Activated naive CD8-positive, alpha-beta T cell treated with anti-CD3 and anti-CD28 coated beads, Interleukin-2, amount 50 U/mL, for 24 hours (primary cell): Measurements from ENCODE around the gene PSTPIP2.
"Not testable (repeated sequence)": the region's sequence is repeated elsewhere in the genome, so short reads cannot be mapped to it uniquely, and the experiment has no call there.

Experiments
- ATAC-seq: fragments of 150-1000 bp; cut with Tn5 transposase; one replicate; pipeline ENCODE4 v1.10.0; 2021
- DNase-seq: peaks from one replicate; pipeline ENCODE4 v3.0.0; 2021
- H3K27ac Mint-ChIP-seq: one replicate; pipeline ENCODE4 v1.8.0; 2021; ENCODE audit warnings: mild to moderate bottlenecking, mixed read lengths
- H3K27me3 Mint-ChIP-seq: one replicate; pipeline ENCODE4 v1.8.0; 2021; ENCODE audit warnings: mixed read lengths
- H3K36me3 Mint-ChIP-seq: one replicate; pipeline ENCODE4 v1.8.0; 2021; ENCODE audit warnings: low read depth, mixed read lengths
- H3K4me1 Mint-ChIP-seq: one replicate; pipeline ENCODE4 v1.8.0; 2021; ENCODE audit warnings: mixed read lengths
- H3K4me3 Mint-ChIP-seq: one replicate; pipeline ENCODE4 v1.8.0; 2021; ENCODE audit warnings: mild to moderate bottlenecking, moderate library complexity, mixed read lengths
- H3K9me3 Mint-ChIP-seq: one replicate; pipeline ENCODE4 v1.8.0; 2021; ENCODE audit warnings: mixed read lengths

The PSTPIP2 gene

DNA sequence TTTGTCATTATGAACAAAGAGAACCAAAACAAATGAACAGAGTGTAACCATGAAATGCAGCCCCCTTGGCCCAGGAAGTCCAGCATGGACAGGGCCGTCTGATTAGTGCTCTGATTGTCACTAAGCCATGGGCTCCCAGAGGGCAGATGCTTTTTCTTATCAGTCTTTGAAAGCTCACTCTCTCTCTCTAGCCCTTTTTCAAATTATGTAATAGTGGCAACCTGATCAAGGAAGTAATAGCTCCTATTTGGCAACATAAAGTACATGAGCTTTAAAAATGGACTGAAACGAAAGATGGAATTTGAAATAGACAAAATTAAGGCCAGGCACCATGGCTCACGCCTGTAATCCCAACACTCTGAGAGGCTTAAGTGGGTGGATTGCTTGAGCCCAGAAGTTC, 72.5 kb downstream of the PSTPIP2 start:
- Mint-ChIP-seq H3K27me3 (no peaks in the 10 kb centered on the region), H3K27ac (peak overlapping the region; percentile 22), H3K36me3 (peaks cover 28% of the 10 kb centered on the region), H3K9me3 (peaks cover 12% of the 10 kb centered on the region), H3K4me1 (peaks cover 55% of the 10 kb centered on the region), H3K4me3 (no peak overlapping the region)
- ATAC-seq (no peak), DNase-seq (no peak)

DNA sequence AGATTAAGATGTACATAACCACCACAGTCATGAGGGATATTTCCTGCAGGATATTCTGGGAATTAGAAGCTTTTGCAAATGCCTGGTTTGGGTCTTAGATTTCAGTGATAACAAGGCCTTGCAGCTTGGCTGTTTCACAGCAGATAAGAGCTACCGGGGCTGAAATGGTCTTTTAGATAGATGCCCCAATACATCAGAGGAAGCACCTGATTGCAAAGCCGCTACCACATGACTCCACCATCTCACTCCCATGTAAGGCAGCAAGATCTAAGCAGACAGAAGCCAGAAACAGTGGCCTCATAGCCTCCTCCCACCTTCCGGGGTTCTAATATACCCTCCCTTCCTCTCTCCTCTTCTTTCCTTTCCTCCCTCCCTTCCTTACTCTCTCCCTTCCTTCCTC, 73.8 kb downstream of the PSTPIP2 start:
- H3K4me1 Mint-ChIP-seq = peaks cover 55% of the 10 kb centered on the region
- H3K9me3 Mint-ChIP-seq = peaks cover 12% of the 10 kb centered on the region
- no peaks in the 10 kb centered on the region for H3K27me3 Mint-ChIP-seq
- peak overlapping the region; percentile 86 for H3K27ac Mint-ChIP-seq
- H3K4me3 Mint-ChIP-seq = peak overlapping the region; percentile 67
- DNase-seq (peak; percentile 12), ATAC-seq (peak; percentile 34)
- peaks cover 28% of the 10 kb centered on the region for H3K36me3 Mint-ChIP-seq

DNA sequence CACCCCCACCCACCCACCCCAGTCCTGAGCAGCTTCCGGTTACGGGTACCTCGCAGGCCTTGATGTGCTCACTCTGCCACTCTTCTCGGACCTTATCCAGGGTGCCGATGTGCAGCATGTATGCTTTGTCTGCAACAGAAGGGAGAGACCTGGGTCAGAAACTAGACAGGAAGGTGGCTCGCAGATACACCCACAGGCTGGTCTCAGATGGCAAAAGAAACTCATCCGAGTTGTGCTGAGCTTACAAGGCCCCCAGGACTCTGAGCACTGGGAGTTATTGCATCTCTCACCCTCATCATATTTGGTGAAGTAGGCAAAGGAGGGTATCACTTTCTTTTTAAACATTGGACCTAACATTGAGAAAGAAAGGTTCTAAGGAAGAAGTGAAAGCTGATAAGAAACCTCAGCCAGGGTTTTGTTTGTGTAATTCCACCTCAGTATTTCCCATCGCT, 74.3 kb downstream of the PSTPIP2 start:
- Mint-ChIP-seq H3K36me3 (peaks cover 24% of the 10 kb centered on the region), H3K27ac (peak overlapping the region; percentile 86), H3K4me1 (peaks cover 49% of the 10 kb centered on the region), H3K9me3 (peaks cover 10% of the 10 kb centered on the region), H3K4me3 (peak overlapping the region; percentile 67), H3K27me3 (no peaks in the 10 kb centered on the region)
- DNase-seq = peak; percentile 39
- ATAC-seq = peak; percentile 89

DNA sequence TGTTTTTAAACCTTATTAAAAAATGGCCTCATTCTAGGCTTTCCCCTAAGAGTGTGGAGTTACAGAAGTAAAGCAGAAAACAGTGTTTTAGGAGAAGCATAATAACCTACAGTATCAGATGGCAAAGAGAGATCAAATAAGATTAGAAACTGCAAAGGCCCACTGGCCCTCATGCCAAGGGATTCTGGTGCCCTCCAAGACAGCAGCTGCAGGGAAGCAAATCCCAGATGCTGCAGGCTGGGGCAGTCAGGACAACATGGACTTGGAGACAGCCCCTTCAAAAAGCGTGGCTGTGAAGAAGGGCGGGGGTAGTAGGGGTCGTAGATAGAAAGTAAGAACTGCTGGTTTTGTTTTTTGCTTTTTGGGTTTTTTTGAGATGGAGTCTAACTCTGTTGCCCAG, 76.6 kb downstream of the PSTPIP2 start:
- DNase-seq (no peak), ATAC-seq (no peak)
- Mint-ChIP-seq H3K4me1 (peaks cover 33% of the 10 kb centered on the region), H3K9me3 (no peaks in the 10 kb centered on the region), H3K27me3 (no peaks in the 10 kb centered on the region), H3K36me3 (peaks cover 19% of the 10 kb centered on the region), H3K4me3 (no peak overlapping the region), H3K27ac (no peak overlapping the region)

DNA sequence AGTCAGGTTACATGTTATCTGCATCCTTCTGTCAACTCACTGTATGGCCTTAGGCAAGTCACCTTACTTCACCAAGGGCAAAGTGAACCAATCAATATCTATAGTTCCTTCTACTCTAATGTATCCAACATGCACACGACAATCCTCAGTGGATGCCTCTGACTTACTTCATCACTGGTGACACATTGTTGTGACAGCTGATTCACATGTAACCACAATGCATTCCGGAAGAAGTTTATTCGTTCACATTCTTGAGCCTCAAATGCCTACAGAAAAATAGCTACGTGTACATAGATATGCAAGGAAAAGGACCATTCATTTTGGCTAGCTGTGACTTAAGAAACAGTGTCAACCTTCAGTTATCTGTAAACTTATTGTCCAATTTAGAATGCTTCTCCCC, 78.6 kb downstream of the PSTPIP2 start:
- Mint-ChIP-seq H3K4me3 (no peak overlapping the region), H3K4me1 (peaks cover 21% of the 10 kb centered on the region), H3K27ac (no peak overlapping the region), H3K27me3 (no peaks in the 10 kb centered on the region), H3K9me3 (no peaks in the 10 kb centered on the region), H3K36me3 (peaks cover 35% of the 10 kb centered on the region)
- DNase-seq (no peak), ATAC-seq (no peak)

DNA sequence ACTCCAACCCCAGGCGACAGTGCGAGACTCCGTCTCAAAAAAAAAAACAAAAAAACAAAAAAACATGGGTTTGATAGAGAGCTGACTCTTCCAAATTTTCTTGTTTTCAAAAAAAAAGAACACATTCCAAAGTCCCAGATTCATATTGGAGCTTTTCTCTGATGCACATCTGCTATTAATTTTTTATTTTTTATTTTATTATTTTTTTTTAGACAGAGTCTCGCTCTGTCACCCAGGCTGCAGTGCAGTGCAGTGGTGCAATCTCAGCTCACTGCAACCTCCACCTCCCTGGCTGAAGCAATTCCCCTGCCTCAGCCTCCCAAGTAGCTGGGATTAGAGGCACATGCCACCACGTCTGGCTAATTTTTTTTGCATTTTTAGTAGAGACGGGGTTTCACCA, 79.5 kb downstream of the PSTPIP2 start:
- not testable (repeated sequence) for H3K27me3 Mint-ChIP-seq, H3K9me3 Mint-ChIP-seq, DNase-seq, ATAC-seq, H3K27ac Mint-ChIP-seq, H3K4me3 Mint-ChIP-seq
- H3K36me3 Mint-ChIP-seq = peaks cover 40% of the 10 kb centered on the region
- peaks cover 12% of the 10 kb centered on the region for H3K4me1 Mint-ChIP-seq

DNA sequence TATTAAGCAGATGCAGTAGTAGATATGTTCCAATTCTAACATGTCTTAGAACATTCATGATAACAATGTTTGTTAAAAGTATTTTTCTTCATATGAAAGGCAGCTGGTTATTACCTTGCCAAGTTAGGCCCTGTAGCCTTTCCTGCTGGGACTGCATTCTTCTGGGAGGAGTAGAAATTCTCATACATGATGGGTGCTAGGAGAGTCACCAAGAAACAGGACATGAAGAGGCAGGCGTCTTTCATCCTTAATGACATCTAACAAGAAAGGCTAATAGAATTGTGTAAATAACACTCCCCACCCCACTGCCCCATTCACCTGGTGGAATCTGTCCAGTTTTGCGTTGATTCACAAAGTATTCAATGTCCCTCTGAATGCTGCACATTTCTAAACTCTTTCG, 80.3 kb downstream of the PSTPIP2 start:
- H3K27me3 Mint-ChIP-seq = no peaks in the 10 kb centered on the region
- peaks cover 6% of the 10 kb centered on the region for H3K4me1 Mint-ChIP-seq
- H3K27ac Mint-ChIP-seq = no peak overlapping the region
- no peak for ATAC-seq
- no peak for DNase-seq
- no peak overlapping the region for H3K4me3 Mint-ChIP-seq
- H3K36me3 Mint-ChIP-seq = peaks cover 45% of the 10 kb centered on the region
- H3K9me3 Mint-ChIP-seq = no peaks in the 10 kb centered on the region

DNA sequence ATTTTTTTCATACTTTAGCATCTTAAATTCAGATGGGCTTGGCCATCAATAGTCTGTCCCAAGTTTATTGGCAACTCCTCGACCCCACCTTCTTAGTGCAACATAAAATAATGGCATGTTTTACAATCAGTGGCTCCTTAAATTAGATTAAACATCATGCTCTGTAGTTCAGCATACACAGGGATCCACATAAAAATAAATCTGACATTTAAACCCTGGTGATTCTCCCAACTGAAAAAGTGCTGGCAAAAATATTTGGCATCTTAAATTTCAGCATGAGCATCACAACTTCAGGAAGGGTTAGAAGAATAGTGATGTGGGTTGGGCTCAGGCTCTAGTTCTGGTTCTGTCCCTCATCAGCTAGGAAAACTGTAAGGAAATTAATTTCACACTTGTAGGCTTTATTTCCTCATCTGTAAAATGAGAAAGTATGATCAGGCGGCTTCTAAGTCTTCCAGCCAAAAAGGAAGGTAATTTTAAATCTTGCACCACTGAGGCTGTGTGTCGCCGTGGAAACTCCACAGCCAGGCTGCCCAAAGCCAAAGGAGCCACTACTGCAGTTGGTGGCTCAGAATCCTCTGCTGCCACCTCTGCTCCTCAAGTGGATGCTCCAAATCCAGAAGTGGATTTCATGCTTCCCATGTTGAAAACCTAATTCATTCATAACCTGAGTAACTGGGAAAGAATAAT, 87.4 kb downstream of the PSTPIP2 start:
- no peak overlapping the region for H3K4me3 Mint-ChIP-seq
- H3K4me1 Mint-ChIP-seq = peaks cover 2% of the 10 kb centered on the region
- H3K9me3 Mint-ChIP-seq = no peaks in the 10 kb centered on the region
- no peak overlapping the region for H3K27ac Mint-ChIP-seq
- H3K27me3 Mint-ChIP-seq = no peaks in the 10 kb centered on the region
- ATAC-seq (no peak), DNase-seq (no peak)
- peaks cover 24% of the 10 kb centered on the region for H3K36me3 Mint-ChIP-seq

DNA sequence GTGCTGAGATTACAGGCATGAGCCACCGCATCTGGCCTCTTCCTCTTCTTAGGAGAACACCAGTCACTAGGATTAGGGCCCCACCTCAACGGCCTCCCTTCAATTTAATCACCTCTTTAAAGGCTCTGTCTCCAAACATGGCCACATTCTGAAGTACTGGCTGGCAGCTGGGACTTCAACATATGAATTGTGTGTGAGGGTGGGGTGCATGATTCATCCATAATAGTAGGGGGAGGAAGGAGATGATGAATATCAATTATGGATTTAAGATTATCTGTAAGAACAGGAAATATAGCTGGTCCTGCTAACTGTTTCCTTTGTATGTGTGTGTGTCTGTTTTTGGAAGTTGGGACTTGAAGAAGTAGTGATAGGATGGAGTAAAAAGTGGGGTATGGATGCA, 90.2 kb downstream of the PSTPIP2 start:
- H3K9me3 Mint-ChIP-seq = no peaks in the 10 kb centered on the region

DNA sequence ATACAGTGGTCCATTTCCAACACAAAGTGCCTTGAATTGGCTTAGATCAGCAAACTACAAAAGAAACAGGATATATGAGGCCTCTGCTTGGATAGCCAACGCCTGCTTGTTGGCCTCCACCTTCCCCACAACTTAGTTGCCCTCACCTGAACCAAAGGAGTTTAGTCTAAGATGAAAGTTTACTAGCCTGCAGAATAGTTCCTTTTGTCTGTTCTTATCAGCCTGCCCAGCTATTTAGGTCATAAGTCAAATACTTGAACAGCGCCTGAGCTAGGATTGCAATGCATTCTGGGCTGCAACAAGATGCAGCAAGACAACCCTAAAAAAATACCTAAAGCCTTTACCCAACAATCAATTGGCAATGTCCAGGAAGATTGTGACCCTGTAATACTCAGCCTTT, 91.8 kb downstream of the PSTPIP2 start:
- Mint-ChIP-seq H3K9me3 (no peaks in the 10 kb centered on the region), H3K4me1 (peaks cover 5% of the 10 kb centered on the region), H3K4me3 (no peak overlapping the region), H3K27ac (no peak overlapping the region), H3K27me3 (no peaks in the 10 kb centered on the region), H3K36me3 (peaks cover 2% of the 10 kb centered on the region)
- ATAC-seq (no peak), DNase-seq (no peak)

More for the DNA sequence above, 90.2 kb downstream of the PSTPIP2 start:
- Mint-ChIP-seq H3K4me3 (no peak overlapping the region), H3K27me3 (no peaks in the 10 kb centered on the region), H3K4me1 (peaks cover 2% of the 10 kb centered on the region), H3K27ac (no peak overlapping the region), H3K36me3 (peaks cover 2% of the 10 kb centered on the region)
- DNase-seq = no peak
- ATAC-seq = no peak

DNA sequence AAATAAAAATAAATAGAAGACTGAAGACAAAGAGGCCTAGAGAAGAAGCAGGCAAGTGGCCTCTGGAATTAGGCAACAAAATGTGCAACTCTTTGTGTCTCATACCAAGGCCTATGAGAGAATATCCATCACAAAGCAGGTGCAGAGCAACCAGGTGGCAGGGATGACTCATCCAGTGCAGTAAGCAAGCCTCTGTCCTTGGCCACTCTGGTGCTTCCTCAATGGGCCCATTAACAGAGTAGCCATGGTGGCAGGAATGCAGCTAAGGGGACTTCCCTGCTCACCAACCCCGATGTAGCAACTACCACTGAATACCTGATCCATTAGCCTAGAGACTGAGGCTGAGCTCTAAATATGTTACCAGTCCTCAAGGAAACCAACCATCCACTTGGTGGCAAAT, 94.0 kb downstream of the PSTPIP2 start:
- H3K9me3 Mint-ChIP-seq = no peaks in the 10 kb centered on the region
- H3K4me3 Mint-ChIP-seq = no peak overlapping the region
- ATAC-seq (no peak), DNase-seq (no peak)
- H3K36me3 Mint-ChIP-seq = no peaks in the 10 kb centered on the region
- H3K27me3 Mint-ChIP-seq = no peaks in the 10 kb centered on the region
- peaks cover 8% of the 10 kb centered on the region for H3K4me1 Mint-ChIP-seq
- H3K27ac Mint-ChIP-seq = no peak overlapping the region

DNA sequence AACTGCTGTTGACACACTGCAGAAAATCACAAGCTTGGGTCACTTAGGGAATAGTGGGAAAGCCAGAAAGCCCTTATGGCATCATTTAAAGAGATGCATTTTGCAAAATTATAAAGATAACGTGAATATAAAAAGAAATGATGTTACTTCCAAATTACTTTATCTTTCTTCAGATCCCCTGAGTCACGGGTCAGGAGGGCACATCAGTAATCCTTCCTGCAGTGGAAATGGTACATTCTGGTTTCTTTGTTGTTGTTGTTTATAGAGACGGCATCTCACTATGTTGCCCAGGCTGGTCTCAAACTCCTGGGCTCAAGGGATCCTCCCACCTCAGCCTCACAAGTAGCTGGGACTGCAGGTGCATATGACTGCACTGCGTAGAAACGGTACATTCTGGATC, 95.1 kb downstream of the PSTPIP2 start:
- H3K4me3 Mint-ChIP-seq = no peak overlapping the region
- DNase-seq (no peak), ATAC-seq (no peak)
- H3K9me3 Mint-ChIP-seq = no peaks in the 10 kb centered on the region
- H3K27ac Mint-ChIP-seq = no peak overlapping the region
- no peaks in the 10 kb centered on the region for H3K36me3 Mint-ChIP-seq
- H3K27me3 Mint-ChIP-seq = no peaks in the 10 kb centered on the region
- H3K4me1 Mint-ChIP-seq = peaks cover 8% of the 10 kb centered on the region

DNA sequence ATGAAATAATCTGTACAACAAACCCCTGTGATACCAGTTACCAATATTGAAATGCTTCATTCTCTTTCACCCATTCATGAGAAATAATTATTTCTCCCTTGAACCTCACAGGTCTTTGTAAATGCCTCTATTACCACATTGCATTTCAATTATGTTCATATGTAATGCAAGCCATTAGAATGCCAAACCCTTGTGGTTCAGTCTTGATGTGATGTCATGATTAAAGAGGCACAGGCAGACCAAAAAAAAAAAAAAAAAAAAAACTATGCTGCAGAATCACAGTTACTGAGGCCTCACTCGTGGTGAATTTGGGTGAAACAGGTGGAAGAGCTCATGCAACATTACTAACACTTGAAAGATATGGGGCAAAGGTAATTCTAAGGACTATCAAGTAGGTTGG, 95.5 kb downstream of the PSTPIP2 start:
- H3K27me3 Mint-ChIP-seq = no peaks in the 10 kb centered on the region
- DNase-seq (no peak), ATAC-seq (no peak)
- no peak overlapping the region for H3K4me3 Mint-ChIP-seq
- H3K27ac Mint-ChIP-seq = no peak overlapping the region
- H3K36me3 Mint-ChIP-seq = no peaks in the 10 kb centered on the region
- H3K9me3 Mint-ChIP-seq = no peaks in the 10 kb centered on the region
- H3K4me1 Mint-ChIP-seq = peaks cover 8% of the 10 kb centered on the region

DNA sequence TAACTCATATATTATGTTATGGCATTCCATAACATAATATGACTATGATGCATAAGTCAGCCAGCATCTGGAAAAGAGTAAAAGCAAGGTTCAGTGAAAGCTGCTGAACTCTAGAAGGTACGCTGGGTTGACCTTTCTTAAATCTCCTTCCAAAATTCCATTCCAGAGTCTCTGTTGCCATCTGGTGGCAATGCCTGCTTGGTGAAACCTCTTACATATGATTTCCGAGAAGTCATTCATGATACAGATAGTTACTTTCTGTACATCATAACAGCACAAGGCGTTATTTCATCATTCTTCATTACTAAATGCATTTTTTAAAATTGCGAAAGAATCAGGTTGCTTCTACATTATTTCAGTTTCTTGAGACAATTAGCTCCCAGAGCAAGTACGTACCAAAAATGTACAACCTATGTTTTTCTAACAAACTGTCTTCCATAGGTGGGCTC, 97.9 kb downstream of the PSTPIP2 start:
- Mint-ChIP-seq H3K9me3 (no peaks in the 10 kb centered on the region), H3K4me1 (peaks cover 8% of the 10 kb centered on the region), H3K4me3 (no peak overlapping the region), H3K27me3 (no peaks in the 10 kb centered on the region), H3K36me3 (no peaks in the 10 kb centered on the region), H3K27ac (peak overlapping the region; percentile 78)
- ATAC-seq = peak; percentile 82
- DNase-seq = peak; percentile 63

DNA sequence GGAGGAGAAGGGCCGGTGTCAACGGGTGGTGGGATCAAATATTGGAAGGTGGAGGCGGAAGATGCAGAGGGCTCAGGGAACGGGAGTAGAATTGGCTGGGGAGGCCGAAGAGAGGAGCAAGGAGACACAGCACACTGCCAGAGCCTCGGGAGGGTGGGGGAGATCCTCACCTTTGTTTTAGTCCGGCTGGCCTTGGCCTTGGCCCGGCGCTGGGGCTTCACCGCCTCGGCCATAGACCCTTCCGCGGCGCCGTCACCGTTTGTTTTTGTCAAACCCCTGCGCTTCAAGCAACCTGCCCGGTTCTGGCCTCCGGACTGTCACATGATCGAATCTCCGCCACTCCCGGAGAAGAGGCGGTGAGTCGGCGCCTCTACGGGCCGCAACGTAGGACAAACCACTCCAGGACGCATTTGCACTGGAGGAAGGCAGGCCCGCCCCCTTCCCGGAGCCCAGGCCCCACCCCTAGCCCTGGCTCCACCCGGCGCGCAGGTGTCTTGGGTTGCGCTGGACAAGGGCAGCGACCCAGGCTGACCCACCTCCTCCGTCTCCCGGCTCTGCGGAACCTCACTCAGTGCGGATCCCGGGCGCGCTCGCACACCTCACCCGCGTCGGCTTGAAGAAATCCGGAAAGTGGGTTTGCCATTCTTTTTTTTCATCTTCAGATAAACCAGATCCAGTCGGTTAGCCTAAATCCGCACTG, 104.9 kb downstream of the PSTPIP2 start, which contains the start of gene EPG5:
Gene EPG5, minus strand, starts transcription at position 323 of the 700 bp plus-strand sequence. Its CDS starts 90 bp downstream, at position 233.
- Mint-ChIP-seq H3K4me1 (peaks cover 44% of the 10 kb centered on the region), H3K27ac (peak within 1 kb of the TSS; percentile 80), H3K9me3 (no peaks in the 10 kb centered on the region), H3K4me3 (peak within 1 kb of the TSS; percentile 97), H3K27me3 (no peaks in the 10 kb centered on the region), H3K36me3 (peaks cover 7% of the 10 kb centered on the region)
- ATAC-seq = peak; percentile 94
- DNase-seq = peak; percentile 92
